Testis (tissue), 3 donors: Measurements from ENCODE around the gene NFATC1. TPM values are rescaled to one million over a fixed set of nuclear protein-coding genes. Genes with fewer than 3 reads are reported as not detected.

Source experiments
- DNase-seq: peaks from one replicate; pipeline ENCODE4 v3.0.0-alpha.2; 2019
- H3K27ac ChIP-seq, 2 donors: fragments of 200-600 bp; sonication (generic); one replicate each; pipeline ENCODE4 v1.5.1; 2019
- H3K27me3 ChIP-seq: fragments of 200-600 bp; sonication (generic); one replicate; pipeline ENCODE4 v1.5.1; 2019
- H3K36me3 ChIP-seq: fragments of 200-600 bp; sonication (generic); one replicate; pipeline ENCODE4 v1.5.1; 2017; ENCODE audit warnings: low read depth; ENCODE audit errors: missing control alignments
- H3K4me1 ChIP-seq: fragments of 200-600 bp; sonication (generic); one replicate; pipeline ENCODE4 v1.5.1; 2019
- H3K4me3 ChIP-seq, 2 donors: fragments of 200-600 bp; sonication (generic); one replicate each; pipeline ENCODE4 v1.5.1; 2017 to 2019
- H3K9me3 ChIP-seq: fragments of 200-600 bp; sonication (generic); one replicate; pipeline ENCODE4 v1.5.1; 2017
- CTCF ChIP-seq, 3 experiments: fragments of 450-650 bp in 2 of 3; fragments of 200-600 bp in 1 of 3; sonication (generic) in 1 of 3; IDR thresholded peaks; one replicate each; pipeline ENCODE4 v1.5.1; 2016 to 2019; ENCODE audit warnings: antibody characterized with exemption in 3 of 3, mild to moderate bottlenecking in 2 of 3, moderate library complexity in 1 of 3
- POLR2A ChIP-seq: fragments of 450-650 bp; IDR thresholded peaks from one replicate; pipeline ENCODE4 v1.6.1; 2017; ENCODE audit warnings: antibody characterized with exemption, mild to moderate bottlenecking, moderate library complexity
- WGBS, 2 donors: methylation state at CpG; one replicate each; pipeline ENCODE4 v1.1.5; 2018; 5-methylcytosine and 5-hydroxymethylcytosine counted together
- intact Hi-C: fragments of 100-400 bp; cut with DNase I; formaldehyde crosslinking; loops from one replicate; pipeline ENCODE4 v1.15.1; 2023; ENCODE audit warnings: low total_unique reads
- polyA plus RNA-seq: library from polyadenylated mRNA; stranded (reverse); fragments of 350-450 nt; fragmentation: Illumina TruSeq; extraction: RNeasy Lipid Tissue Mini Kit (QIAGEN cat#74804); gene quantifications from one replicate; pipeline ENCODE4 v1.2.3, GENCODE V29; 2014; ENCODE audit warnings: low read depth, low replicate concordance; ENCODE audit not compliant: insufficient read depth
- total RNA-seq, 2 donors: library from RNA; depleted of rRNA; stranded (reverse); fragments of >200 nt; gene quantifications; one replicate each; pipeline ENCODE4 v1.2.3, GENCODE V29; 2016

NFATC1 gene
- total and polyA plus RNA-seq, 3 donors from 2014 or later: 22.2 to 28.1 (median 27.5) TPM

GRCh38 chr18:79556829-79557585 lies 161.3 kb downstream of the NFATC1 start:
- H3K4me1 ChIP-seq: no peaks in the 10 kb centered on the region
- TF ChIP-seq CTCF (IDR thresholded peaks at IDR 0.05) (no peak), POLR2A (no peak)
- H3K36me3 ChIP-seq: no peaks in the 10 kb centered on the region
- no peak overlapping the region for H3K4me3 ChIP-seq
- H3K9me3 ChIP-seq: no peaks in the 10 kb centered on the region
- no peak overlapping the region for H3K27ac ChIP-seq
- no peaks in the 10 kb centered on the region for H3K27me3 ChIP-seq
- intact Hi-C loops: no loop called here
- no peak for DNase-seq
- WGBS, 2 donors: 87 to 92% methylated on average over 10 to 19 of the region's 21 CpGs

DNA sequence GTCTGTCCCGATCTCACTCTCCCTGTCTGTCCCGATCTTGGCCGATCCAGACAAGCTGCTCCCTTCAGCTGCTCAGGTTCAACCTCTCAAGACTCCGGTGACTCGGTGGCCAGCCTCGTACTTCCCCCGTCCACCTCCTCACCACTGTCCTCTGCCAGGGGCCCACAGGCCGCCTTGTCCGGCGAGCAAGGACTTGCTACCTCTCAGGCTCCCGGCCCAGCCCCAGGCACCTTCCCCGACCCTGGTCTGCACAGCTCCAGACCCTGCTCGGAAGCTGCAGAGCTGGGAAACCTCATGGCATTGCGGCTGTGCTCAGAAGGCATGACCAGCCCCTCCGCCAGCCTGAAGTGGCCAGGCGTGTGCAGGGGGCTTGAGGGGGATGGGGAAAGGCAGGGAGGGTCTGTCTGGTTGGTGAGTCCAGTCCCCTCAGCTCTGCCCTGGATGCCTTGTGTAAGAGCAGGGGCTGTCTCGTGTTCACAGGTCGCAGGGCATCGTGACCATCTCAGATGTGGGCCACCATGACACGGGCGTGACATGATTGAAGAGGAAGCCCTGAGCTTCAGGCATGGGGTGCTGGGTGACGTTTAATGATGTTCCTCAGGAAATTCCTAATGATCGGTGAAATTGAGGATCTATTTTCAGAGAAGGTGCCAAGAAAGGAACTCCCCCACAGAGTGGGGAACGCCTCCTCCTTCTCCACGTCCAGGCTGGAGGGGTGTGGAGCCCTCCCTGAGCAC lies 162.6 kb downstream of the NFATC1 start:
- 90 to 92% methylated on average over 22 to 25 of the region's 25 CpGs for WGBS, 2 donors
- no peak for DNase-seq
- no peaks in the 10 kb centered on the region for H3K27me3 ChIP-seq
- no peak overlapping the region for H3K4me3 ChIP-seq
- no peaks in the 10 kb centered on the region for H3K36me3 ChIP-seq
- H3K4me1 ChIP-seq: no peaks in the 10 kb centered on the region
- no peaks in the 10 kb centered on the region for H3K9me3 ChIP-seq
- H3K27ac ChIP-seq: no peak overlapping the region
- no peak for TF ChIP-seq POLR2A
- TF ChIP-seq CTCF (IDR thresholded peaks at IDR 0.05): no peak
- intact Hi-C loops: no loop called here

DNA sequence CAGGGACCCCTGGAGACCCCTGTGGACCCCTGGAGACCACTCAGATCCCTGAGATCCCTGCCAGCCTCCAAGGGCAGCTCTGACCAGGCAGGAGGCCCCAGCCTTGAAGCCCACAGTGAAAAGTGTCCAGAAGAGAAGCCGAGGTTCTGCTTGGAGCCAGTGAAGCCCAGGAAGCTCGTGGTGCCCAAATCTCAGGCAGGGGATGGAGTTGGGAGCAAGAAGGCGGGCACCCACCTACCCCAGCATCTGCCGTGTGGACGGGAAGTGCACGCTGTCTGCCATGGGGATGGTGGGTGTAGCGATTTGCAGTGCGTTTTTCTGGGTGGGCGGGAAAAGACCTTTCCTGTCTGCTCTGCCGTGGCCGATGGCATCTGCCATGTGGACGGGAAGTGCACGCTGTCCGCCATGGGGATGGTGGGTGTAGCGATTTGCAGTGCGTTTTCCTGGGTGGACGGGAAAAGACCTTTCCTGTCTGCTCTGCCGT lies 163.2 kb downstream of the NFATC1 start:
- intact Hi-C loops: no loop called here
- Histone ChIP-seq H3K4me3 (no peak overlapping the region), H3K9me3 (no peaks in the 10 kb centered on the region), H3K27me3 (no peaks in the 10 kb centered on the region), H3K36me3 (no peaks in the 10 kb centered on the region), H3K4me1 (no peaks in the 10 kb centered on the region), H3K27ac (no peak overlapping the region)
- TF ChIP-seq CTCF (IDR thresholded peaks at IDR 0.05): no peak
- TF ChIP-seq POLR2A: no peak
- no peak for DNase-seq
- 88 to 95% methylated on average over 18 of the region's 18 CpGs for whole genome bisulfite sequencing, 2 donors

DNA sequence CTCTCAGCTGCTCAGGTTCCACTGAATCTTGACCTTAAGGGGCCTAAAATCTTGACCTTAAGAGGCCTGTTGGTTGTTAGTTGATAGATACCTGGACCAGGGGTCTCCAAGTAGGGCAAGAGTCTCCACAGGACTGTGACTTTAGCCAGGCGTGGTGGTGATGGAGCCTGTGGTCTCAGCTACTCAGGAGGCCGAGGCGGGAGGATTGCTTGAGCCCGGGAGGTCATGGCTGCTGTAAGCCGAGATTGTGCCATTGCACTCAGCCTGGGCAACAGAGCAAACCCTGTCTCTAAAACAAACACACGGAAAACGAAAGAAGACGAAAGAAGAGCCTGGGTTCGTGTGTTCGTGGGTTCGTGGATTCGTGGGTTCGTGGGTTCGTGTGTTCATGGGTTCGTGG lies 163.7 kb downstream of the NFATC1 start:
- TF ChIP-seq POLR2A: no peak
- TF ChIP-seq CTCF (IDR thresholded peaks at IDR 0.05): no peak
- 90 to 95% methylated on average over 15 of the region's 15 CpGs for WGBS, 2 donors
- Histone ChIP-seq H3K27me3 (no peaks in the 10 kb centered on the region), H3K9me3 (no peaks in the 10 kb centered on the region), H3K4me3 (no peak overlapping the region), H3K36me3 (no peaks in the 10 kb centered on the region), H3K27ac (no peak overlapping the region), H3K4me1 (no peaks in the 10 kb centered on the region)
- no peak for DNase-seq
- intact Hi-C loops: no loop called here
